HG03108 (cell line): ENCODE results near the gene KCNQ1.
A peak's percentile ranks its signal among the peaks of the same experiment; 100 is the strongest.

Experiments used
- ATAC-seq: cut with Tn5 transposase; IDR thresholded peaks from one replicate; pipeline ENCODE4 v1.9.1; 2021; ENCODE audit warnings: moderate library complexity; ENCODE audit not compliant: unreplicated experiment

KCNQ1 gene

DNA sequence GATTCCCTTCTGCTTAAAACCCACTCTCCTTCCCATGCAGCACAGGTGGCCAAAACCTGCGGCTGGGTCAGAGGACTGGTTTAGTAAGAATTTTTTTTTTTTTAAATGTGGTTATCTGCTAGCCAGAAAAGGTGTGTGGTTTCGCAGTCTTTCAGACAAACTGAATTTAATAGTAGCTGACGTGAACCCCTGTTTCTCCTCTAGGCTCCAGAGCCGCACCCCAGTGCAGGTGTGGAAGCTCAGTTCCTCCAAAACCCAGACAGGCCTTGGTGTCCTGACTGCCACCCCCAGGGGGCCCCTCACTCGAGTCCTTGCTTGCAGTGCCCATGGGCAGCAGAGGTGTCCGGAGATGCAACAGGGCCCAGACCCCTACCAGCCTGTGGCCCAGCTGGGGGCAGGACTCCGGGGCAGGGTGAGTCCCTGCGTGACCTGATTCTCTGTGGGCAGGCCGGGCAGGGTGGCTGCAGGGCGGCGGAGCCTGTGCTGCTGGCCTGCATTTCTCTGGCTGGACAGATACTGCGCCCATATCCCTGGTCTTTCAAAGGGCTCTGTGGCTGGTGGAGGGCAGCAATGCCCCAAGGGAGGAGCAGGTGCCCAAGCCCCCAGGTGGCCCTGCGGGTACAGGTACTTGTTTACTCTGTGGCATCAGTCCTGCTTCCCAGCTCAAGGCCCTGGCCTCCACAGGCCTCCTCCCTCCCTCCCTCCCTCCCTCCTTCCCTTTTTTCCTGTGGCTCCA lies 15.2 kb downstream of the KCNQ1 start:
- no peak for ATAC-seq

GRCh38 chr11:2460540-2461252 lies 15.9 kb downstream of the KCNQ1 start:
- no peak for ATAC-seq

GRCh38 chr11:2461253-2461955 lies 16.6 kb downstream of the KCNQ1 start:
- ATAC-seq = no peak

DNA sequence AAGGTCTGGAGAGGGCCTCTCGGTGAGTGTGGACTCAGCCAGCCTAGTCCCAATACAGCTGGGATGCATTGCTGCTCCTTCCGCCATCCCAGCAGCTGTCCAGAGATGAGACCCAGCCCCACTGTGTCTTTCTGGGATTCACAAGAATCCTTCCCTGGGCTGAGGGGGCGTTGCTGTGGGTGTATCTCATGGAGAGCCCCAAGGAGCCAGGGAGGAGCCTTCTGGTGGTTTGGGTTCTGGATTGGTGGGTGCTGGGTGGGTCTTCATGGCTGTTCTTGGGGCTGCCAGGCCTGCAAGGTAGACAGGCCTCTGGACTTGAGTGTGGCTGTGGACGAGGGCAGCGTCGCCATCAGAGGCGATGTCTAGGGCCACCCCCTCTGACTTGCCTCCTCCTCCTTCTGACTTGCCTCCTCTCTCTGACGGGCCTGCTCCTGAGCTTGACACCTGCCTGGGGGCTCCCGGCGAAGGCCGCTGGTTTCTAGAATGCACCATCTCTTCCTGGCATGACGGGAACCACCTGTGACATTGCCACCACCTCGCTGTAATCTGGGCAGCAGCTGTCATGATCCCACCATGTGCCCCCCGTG lies 17.2 kb downstream of the KCNQ1 start:
- ATAC-seq = no peak

GRCh38 chr11:2462543-2462985 lies 17.8 kb downstream of the KCNQ1 start:
- no peak for ATAC-seq

GRCh38 chr11:2462986-2463765 lies 18.4 kb downstream of the KCNQ1 start:
- no peak for ATAC-seq

GRCh38 chr11:2463766-2464277 lies 19.0 kb downstream of the KCNQ1 start:
- no peak for ATAC-seq

GRCh38 chr11:2464451-2465165 lies 19.8 kb downstream of the KCNQ1 start:
- no peak for ATAC-seq

DNA sequence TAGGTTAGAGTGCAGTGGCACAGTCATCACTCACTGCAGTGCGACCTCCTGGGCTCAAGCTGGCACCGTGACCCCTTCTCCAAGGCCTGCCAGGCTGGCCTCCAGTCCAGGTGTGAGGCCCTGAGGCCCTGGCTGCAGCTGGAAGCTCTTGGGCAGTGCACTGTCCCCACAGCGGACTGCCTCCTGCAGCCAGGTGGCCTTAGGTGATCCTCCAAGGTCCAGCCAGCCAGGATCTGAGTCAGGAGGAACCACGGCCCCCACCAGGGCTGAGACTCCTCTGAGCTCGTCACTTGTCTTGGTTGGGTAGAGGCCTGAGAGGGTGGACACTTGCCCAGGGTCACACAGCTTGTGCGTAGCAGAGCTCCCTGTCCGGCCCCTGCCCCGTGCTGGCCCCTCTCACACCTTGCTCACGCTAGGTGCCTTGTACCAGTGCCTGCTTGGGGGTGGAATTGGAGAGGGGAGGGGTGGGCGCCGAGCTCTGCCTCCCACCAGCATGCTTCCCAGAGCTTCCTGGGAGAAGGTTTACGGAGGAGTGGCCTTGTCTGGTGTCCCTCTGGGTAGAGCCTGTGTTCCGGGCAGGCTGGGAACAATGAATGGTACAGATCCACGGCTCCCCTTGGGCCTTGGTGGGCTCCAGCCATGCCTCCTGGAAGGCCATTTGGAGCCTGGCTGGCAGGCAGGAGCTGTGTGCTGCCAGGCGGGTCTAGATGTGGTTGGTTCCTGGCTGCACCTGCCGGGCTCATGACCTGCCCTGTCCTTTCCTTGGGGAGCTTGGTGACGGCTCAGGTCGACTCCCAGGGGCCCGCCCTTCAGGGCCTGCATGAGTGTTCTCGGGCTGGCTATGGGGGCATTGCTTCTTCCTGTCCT lies 20.6 kb downstream of the KCNQ1 start:
- no peak for ATAC-seq

DNA sequence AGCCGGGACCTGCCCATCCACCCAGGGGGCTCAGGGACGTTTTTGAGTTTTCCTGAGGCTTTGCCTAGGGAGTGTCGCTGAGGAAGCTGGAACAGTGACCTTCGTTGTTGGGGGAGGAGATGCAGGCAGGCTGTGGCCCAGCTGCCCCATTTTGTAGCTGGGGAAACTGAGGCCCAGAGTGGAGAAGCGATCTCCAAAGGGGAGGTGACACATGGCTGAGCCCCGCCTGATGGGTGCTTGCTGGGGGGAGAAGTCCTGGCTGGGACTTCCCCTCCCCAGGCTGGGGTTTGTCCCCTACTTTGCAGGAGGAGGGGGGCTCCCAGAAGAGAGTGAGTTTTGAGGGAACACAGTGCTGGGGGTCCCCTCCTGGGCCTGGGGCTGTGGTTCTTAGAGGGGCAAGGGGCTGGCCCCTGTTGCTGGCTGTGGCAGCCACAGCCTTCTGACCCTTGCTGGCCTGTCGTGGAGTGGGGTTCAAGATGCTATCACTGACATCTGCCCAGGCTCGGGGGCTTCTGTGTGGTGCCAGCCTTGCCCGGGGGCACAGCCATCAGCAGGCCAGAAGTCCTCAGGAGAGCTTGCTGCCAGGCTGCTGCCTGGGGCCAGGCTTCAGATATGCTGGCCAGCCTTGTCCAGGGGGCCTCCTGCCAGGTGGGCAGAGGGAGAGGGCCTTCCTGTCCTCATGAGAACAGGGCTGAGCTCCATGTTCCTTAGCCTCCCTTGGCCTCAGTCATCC lies 21.4 kb downstream of the KCNQ1 start:
- ATAC-seq = no peak

- ATAC-seq = peak; percentile 74
Measured at GRCh38 chr11:2466869-2467694, 22.3 kb downstream of the KCNQ1 start.

GRCh38 chr11:2467695-2468055 lies 22.9 kb downstream of the KCNQ1 start:
- ATAC-seq = no peak

- no peak for ATAC-seq
Measured at GRCh38 chr11:2468363-2469235, 23.8 kb downstream of the KCNQ1 start.

- no peak for ATAC-seq
Measured at GRCh38 chr11:2470495-2470894, 25.7 kb downstream of the KCNQ1 start.

DNA sequence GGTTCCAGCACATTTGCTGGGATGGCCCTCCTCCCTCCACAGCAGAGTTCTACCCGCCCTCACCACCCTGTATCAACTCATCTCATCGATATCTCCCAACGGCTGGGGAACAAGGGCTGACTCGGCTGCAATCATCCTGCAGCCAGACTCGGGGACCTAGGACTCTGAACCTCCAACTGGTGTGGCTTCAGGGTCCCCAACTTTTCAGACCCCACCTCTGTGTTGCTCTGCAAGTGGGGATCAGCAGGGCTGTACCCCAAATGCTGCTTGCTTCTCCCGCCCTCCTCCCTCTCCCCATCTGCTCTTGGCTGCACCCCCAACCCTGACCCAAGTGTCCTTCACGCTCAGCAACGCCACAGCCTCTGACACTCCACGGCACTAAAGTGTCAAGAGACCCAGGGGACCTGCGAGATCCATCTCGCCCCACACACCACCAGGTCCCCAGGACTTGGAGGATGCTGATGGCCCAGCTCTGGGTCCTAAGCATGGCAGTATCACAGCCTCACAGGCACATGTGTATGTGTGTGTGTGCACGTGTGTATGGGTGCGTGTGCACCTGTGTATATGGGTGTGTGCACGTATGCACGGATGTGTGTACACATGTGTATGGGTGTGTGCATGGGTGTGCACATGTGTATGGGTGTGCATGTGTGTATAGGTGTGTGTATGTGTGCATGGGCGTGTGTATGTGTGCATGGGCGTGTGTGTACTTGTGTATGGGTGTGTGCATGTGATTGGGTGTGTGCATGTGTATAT lies 26.4 kb downstream of the KCNQ1 start:
- no peak for ATAC-seq

DNA sequence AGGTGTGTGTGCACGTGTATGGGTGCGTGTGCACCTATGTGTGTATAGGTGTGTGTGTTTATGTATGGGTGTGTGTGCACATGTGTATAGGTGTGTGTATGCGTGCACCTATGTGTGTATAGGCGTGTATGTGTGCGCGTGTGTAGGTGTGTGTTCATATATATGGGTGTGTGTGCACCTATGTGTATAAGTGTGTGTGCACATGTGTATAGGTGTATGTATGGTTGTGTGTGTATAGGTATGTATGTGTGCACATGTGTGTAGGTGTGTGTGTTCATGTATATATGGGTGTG lies 26.9 kb downstream of the KCNQ1 start:
- no peak for ATAC-seq
